ENCODE measurements around the gene CD300C.

GRCh38 chr17:74561586-74561985, 15.7 kb upstream of the CD300C start:
- no peak for TF ChIP-seq CTCF (IDR thresholded peaks at IDR 0.05)
- TF ChIP-seq EP300 (IDR thresholded peaks at IDR 0.05): no peak
- no peak for TF ChIP-seq POLR2A (IDR thresholded peaks at IDR 0.05)
- TF ChIP-seq POLR2AphosphoS5 (IDR thresholded peaks at IDR 0.05): no peak

Measured in upper lobe of left lung (tissue), 4 donors.